ENCODE data around the gene PPP2R2C. TPM values are rescaled to one million over a fixed set of nuclear protein-coding genes. Genes with fewer than 3 reads are reported as not detected.

PPP2R2C gene
- total RNA-seq, 1 experiment from 2014 or later = 26.7 TPM

- no peaks in the 10 kb centered on the region for H3K27me3 ChIP-seq (ENCODE audit: control insufficient read depth, insufficient read depth, low read length)
- in situ Hi-C loops (cut with HindIII; ENCODE audit: low pct_unique_long_range_greater_than_20kb, low sequenced_read_pairs) (no loop called here), intact Hi-C loops (cut with micrococcal nuclease; ENCODE audit: unreplicated experiment) (no loop called here)
- ChIA-PET CTCF (no interaction called here), POLR2A (no interaction called here)
- no peak for TF ChIP-seq CTCF (IDR thresholded peaks at IDR 0.05)
- no peak for TF ChIP-seq TCF7L2 (IDR thresholded peaks at IDR 0.05; ENCODE audit: low read depth, low read length)
- no peak for TF ChIP-seq SIN3A (IDR thresholded peaks at IDR 0.05; ENCODE audit: borderline replicate concordance, insufficient read depth, low read depth, low read length)
- no peak for TF ChIP-seq REST (IDR thresholded peaks at IDR 0.05; ENCODE audit: insufficient read depth in 1 of 2, low read depth in 2 of 2, low read length in 1 of 2)
- TF ChIP-seq POLR2AphosphoS5 (IDR thresholded peaks at IDR 0.05; ENCODE audit: low read depth, low read length) = no peak
- no TSS peak for BruUV-seq (replicated peaks)
- no peak for ATAC-seq
- no peak for DNase-seq (ENCODE audit: low read depth, low spot score)
- no peaks in the 10 kb centered on the region for H3K9me3 ChIP-seq (ENCODE audit: control insufficient read depth, insufficient read depth, low read depth, low read length)
- no peaks in the 10 kb centered on the region for H3K36me3 ChIP-seq (ENCODE audit: control insufficient read depth, insufficient read depth, low read length)
- no peaks in the 10 kb centered on the region for H3K4me1 ChIP-seq (ENCODE audit: control insufficient read depth, insufficient read depth, low read length)
- H3K4me3 ChIP-seq (ENCODE audit: low read depth in 2 of 2, low read length in 2 of 2) = no peak overlapping the region
- no peak overlapping the region for H3K27ac ChIP-seq (ENCODE audit: low read length)
Observed at GRCh38 chr4:6447672-6448171, 24.7 kb downstream of the PPP2R2C start.

- POLR2A ChIA-PET = no interaction called here
- no TSS peak for BruUV-seq (replicated peaks)
Observed at GRCh38 chr4:6446538-6447451, 25.6 kb downstream of the PPP2R2C start.

More at GRCh38 chr4:6446538-6447451, 25.6 kb downstream of the PPP2R2C start:
- CTCF ChIA-PET = interaction anchor here (0.7 kb wide), 1 partner anchor 341 kb away, joined by 3 read pairs; no protein-coding TSS in a partner anchor
- H3K4me1 ChIP-seq (ENCODE audit: control insufficient read depth, insufficient read depth, low read length) = no peaks in the 10 kb centered on the region
- no peak for DNase-seq (ENCODE audit: low read depth, low spot score)
- H3K36me3 ChIP-seq (ENCODE audit: control insufficient read depth, insufficient read depth, low read length) = no peaks in the 10 kb centered on the region
- no peak overlapping the region for H3K4me3 ChIP-seq (ENCODE audit: low read depth in 2 of 2, low read length in 2 of 2)
- no peak for ATAC-seq
- TF ChIP-seq POLR2AphosphoS5 (IDR thresholded peaks at IDR 0.05; ENCODE audit: low read depth, low read length) (no peak), SIN3A (IDR thresholded peaks at IDR 0.05; ENCODE audit: borderline replicate concordance, insufficient read depth, low read depth, low read length) (no peak), CTCF (IDR thresholded peaks at IDR 0.05) (no peak), TCF7L2 (IDR thresholded peaks at IDR 0.05; ENCODE audit: low read depth, low read length) (no peak)
- no peaks in the 10 kb centered on the region for H3K9me3 ChIP-seq (ENCODE audit: control insufficient read depth, insufficient read depth, low read depth, low read length)
- H3K27ac ChIP-seq (ENCODE audit: low read length) = no peak overlapping the region
- in situ Hi-C loops (cut with HindIII; ENCODE audit: low pct_unique_long_range_greater_than_20kb, low sequenced_read_pairs) = no loop called here
- intact Hi-C loops (cut with micrococcal nuclease; ENCODE audit: unreplicated experiment) = no loop called here
- no peaks in the 10 kb centered on the region for H3K27me3 ChIP-seq (ENCODE audit: control insufficient read depth, insufficient read depth, low read length)
